Activated CD4-positive, alpha-beta T cell treated with anti-CD3 and anti-CD28 coated beads, Interleukin-10, Interleukin-2, amounts not matched to agents 100 ng/mL and 50 ng/mL, durations not matched to agents 16 hours and 8 hours (primary cell): ENCODE data around the gene ZNF593OS.

Source experiments
- DNase-seq: peaks from one replicate; pipeline ENCODE4 v3.0.0-alpha.2; 2020

The ZNF593OS gene

DNA sequence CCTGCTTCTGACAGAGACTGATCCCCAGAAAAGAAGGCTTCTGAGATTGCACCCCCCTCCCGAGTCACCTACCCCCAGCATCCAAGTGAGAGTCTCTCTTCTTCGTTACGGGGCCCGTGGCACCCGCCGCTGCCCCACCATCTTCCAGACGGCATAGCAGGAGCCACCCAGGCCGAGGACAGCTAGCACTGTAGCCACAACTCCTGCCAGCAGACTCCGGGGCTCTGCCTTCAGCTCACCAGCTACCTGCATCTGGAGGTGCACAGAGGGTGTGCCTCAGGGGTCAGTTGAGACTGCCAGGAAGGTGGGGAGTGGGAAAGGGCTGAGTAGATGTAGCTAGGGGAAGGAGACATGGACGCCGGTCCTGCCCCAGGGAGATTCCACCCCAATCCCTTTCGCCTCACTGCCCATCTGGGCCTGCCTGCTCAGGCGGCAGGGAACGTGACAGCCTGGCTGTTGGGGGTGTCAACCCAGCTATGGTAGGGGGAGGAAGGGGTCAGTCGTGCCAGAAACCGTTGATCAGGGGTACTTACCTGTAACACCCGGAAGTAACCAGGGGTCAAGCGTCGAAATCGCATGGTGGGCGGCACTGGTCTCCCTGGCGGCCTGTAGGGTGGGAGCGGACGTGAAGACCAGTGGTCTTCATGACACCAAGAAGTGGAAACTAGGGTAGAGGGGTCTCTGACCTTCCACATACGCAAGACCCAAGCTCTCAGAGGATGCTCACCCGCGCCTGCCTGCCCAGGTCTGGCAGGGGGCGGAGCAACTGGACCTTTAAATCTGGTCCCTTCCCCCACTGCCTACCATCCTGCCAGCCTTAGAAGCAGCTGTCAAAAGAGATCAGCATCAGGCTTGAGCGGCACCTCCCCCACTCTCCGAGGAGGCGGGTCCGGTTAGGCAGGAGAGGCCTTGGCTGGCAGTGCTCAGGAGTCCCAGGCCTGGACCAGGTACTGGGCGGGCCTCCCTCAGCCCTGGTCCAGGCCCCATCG lies at the start of gene ZNF593OS:
ZNF593OS (minus strand) TSS at position 749 of the 989 bp plus-strand sequence; CDS start at position 578, 171 bp downstream.
- DNase-seq = no peak

DNA sequence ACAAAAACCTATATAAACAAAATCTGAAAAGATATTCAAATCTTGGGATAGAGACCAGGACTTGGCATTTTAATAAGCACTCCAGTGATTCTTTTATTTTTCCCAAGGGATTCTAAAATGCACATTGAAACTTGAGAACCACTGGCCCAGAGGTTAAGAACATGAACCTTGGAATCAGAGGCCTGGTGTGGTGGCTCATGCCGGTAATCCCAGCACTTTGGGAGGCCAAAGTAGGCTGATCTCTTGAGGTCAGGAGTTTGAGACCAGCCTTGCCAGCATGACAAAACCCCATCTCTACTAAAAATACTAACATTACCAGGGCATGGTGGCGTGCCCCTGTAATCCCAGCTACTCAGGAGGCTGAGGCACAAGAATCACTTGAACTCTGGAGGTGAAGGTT lies 49.5 kb upstream of the ZNF593OS start:
- DNase-seq = no peak

DNA sequence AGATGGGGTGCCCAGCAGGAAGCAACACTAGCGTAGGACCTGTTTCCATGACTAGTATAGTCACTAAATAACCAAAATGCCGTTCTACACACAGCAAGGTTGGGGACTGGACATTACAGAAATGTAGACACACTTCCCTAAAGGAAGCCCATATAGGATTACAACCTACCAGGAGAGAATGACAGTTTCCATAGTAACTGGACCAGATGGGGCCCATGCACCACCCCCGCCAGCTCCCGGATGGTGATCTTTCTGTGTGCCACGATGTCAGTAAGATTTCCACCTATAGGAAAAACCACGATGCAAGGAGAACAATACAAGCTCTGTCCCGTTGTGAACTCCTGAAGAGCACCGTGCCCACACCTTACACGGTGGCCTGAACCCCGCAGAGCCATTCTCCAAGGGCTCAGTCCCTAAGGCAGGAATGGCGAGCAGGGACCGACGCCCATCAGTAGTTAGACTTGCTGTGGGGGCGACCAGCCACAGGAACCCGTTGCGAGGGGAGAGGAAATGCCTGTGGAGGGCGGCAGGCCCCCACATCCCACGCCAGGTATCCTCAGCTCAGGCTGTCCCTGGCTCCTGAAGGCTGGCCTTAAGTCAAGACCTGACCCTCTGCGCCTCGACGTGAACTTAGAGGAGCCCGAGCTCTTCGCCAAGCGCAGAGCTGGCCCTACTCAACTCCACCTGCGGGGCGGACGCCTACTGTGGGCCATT lies 48.7 kb upstream of the ZNF593OS start:
- no peak for DNase-seq

GRCh38 chr1:26218906-26219494 lies 47.4 kb upstream of the ZNF593OS start:
- DNase-seq = no peak

GRCh38 chr1:26215246-26215645 lies 43.6 kb upstream of the ZNF593OS start:
- DNase-seq = no peak

DNA sequence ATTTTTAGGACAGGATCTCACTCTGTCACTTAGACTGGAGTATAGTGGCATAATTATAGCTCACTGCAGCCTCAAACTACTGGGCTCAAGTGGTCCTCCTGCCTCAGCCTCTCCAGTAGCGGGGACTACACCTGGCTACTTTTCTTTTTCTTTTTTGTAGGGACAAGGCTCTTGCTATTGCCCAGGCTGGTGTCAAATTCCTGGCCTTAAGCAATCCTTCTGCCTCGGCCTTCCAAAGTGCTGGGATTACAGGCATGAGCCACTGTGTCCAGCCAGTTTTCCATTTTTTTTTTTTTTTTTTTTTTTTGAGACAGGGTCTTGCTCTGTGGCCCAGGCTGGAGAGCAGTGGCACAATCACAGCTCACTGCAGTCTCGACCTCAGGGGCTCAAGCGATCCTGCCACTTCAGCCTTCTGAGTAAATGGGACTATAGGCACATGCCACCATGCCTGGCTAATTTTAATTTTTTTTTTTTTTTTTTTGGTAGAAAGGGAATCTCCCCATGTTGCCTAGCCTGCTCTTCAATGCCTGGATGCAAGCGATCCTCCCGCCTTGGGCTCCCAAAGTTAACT lies 41.8 kb upstream of the ZNF593OS start:
- no peak for DNase-seq

GRCh38 chr1:26212726-26213125 lies 41.1 kb upstream of the ZNF593OS start:
- DNase-seq = no peak

DNA sequence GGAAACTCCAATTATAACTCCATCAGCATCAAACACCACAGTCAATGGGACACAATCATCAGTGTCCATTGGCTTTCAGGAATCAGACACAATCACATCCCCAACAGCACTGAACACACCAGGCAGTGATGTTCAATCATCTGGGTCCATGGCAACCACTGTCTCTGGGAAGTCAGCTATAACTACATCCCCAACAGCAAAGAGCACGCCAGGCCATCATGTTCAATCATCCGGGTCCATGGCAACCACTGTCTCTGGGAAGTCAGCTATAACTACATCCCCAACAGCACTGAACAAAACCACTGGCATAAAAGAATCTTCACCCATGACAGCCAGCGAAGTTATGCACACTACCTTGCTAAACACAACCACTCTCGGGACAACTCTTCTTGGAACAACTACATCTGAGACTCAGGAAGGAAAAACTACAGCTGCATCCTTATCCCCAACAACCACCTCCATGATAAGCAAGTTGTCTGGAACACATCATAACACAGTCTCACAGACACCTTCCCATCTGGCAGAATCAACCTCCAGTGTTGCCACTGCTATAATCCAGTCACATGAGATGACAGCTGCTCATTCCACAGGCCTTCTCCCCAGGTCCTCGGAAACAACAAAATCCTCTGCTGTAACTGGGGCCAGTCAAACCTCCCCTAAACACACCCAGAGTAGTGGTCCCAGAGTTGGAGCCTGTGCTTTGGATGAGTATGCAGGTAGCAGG lies 38.7 kb upstream of the ZNF593OS start:
- no peak for DNase-seq

DNA sequence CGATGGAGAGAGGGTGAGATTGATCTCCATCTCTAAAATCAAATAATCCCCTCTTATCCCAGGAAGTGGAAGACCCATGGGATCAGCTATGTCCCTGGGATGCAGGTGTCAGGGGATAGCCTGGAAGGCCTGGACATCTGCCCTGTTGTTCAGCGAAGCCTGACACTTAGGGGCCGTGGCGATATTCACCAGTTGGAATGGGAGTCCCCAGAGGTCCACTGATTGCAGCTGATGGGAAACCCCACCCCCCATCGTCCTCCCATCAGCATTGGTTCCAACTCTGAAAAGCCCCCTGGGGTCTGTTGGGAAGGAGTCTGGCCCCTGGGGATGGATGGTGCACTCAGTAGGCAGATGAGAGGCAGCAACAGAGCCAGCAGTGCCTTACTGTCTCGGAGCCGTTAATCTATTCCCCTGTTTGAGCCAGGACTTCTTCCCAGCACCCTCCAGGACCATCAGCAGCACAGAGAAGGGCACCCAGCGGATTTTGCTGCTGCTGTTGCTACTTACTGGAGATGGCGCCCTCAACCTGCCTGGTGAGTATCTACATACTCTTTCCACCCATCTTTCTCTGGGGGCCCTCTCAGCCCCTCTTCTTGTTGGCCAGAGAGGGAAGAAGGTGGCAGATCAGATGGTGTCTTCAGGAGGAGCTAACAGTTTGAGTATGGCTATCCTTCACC lies 32.1 kb upstream of the ZNF593OS start:
- no peak for DNase-seq

GRCh38 chr1:26200413-26200812 lies 28.8 kb upstream of the ZNF593OS start:
- DNase-seq = no peak

DNA sequence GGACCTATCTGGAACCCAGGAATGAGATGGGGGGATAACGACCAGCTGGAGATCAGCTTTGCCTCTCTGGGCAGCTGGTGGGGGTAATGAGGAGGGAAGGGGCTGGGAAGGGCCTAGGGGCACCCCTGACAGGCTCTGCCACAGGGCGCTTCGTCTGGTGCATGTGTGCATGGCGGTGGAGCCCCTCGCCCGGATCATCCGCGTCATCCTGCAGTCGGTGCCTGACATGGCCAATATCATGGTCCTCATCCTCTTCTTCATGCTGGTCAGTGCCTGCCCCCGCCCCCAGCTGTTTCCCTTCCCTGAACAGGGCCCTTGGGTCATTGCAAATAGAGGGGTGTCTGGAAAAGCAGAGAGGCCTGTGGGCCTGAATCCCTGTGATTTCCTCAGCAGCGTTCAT lies 26.2 kb upstream of the ZNF593OS start:
- no peak for DNase-seq

DNA sequence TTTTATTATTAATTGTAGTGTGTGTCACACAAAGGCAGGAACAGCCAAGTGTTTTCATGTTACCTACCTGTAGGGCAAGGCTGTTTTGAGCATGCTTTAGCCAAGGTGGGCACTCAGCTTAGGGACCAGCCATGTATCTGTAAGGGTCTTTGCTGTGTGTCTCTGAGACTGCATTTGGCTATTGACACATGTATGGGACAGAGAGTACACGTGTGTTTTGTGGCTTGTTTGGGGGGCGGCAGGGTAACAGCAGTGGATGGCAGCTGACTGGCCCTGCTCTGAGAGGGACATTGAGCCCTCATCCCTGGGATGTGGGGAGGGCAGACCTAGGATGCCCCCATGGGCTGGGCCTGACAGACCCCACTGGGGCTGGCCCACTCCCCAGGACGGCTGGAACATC lies 25.7 kb upstream of the ZNF593OS start:
- DNase-seq = no peak

- DNase-seq = no peak
Measured at GRCh38 chr1:26195805-26196204, 24.2 kb upstream of the ZNF593OS start.

- DNase-seq = peak; percentile 24
Measured at GRCh38 chr1:26191739-26192138, 20.1 kb upstream of the ZNF593OS start.

DNA sequence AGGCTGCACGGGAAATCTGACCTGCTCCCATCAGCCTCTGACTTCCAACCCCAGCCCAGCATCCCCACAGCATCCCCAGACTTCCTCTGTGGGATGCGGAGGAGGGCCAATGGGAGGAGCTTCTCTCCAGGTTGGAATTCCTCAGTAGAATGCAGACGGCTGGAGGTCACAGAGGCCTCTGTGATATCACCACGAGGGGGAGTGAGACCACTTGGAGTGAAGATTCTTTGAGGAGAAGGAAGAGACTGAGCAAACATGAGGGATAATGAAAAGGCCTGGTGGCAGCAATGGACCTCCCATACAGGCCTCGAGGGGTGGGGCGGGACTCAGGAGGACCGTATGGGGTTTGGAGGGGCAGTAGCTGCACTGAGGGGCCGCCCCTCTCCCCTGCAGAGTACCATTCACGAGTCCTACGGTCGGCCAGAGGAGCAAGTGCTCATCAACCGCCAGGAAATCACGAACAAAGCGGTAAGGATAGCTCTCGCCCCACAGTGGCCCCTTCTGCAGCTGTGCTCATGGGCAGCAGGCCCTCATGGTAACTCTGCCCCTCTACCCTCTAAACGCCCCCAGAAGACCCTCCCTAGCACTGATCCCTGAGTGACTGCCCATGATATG lies 18.8 kb upstream of the ZNF593OS start, which contains the start of gene CATSPER4:
CATSPER4 (plus strand) TSS at position 230 of the 615 bp plus-strand sequence; CDS start at position 256, 26 bp downstream.
- no peak for DNase-seq

DNA sequence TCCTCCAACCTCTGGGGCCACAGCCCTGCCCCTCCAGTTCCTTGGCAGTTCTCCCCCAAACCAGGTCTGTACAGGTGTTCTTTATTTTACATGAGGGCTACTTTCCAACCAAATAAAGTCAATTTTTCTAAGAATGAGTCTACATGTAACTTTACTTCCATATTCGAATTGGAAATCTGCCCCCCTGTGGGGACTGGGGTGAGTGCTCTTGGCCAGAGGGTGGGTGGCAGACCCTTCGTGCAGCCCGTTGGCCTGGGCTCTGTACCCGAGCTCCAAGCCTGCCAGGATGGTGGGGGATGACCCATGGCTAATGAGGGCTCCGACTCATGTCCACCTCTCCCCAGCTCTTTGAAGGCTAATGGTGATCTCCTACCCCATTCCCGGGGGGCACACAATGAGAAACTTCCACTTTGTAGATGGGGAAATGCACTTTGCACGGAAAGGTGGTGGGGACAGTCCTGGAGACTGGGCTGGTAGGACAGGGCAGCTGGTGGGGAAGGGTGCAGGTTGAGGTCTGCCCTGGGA lies 18.2 kb upstream of the ZNF593OS start:
- DNase-seq = no peak

DNA sequence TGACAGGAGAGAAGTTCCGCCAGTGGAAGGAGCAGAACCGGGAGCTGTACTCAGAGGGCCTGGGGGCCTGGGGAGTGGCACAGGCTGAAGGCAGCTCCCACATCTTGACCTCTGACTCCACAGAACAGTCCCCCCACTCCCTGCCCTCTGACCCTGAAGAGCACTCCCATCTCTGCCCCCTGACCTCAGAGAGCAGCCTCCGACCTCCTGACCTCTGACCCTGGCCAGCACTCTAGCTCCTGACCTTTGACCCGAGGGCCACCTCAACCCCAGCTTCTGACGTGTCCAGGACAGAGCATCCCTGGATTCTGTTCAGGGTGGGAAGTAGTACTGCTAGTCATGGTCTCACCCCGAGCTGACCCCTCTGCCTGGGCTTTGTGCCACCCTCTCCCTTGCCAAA lies 17.7 kb upstream of the ZNF593OS start:
- DNase-seq = no peak

GRCh38 chr1:26188477-26188876 lies 16.8 kb upstream of the ZNF593OS start:
- no peak for DNase-seq

GRCh38 chr1:26187882-26188281 lies 16.2 kb upstream of the ZNF593OS start:
- DNase-seq = no peak

- DNase-seq = no peak
Measured at GRCh38 chr1:26184883-26185282, 13.3 kb upstream of the ZNF593OS start.

DNA sequence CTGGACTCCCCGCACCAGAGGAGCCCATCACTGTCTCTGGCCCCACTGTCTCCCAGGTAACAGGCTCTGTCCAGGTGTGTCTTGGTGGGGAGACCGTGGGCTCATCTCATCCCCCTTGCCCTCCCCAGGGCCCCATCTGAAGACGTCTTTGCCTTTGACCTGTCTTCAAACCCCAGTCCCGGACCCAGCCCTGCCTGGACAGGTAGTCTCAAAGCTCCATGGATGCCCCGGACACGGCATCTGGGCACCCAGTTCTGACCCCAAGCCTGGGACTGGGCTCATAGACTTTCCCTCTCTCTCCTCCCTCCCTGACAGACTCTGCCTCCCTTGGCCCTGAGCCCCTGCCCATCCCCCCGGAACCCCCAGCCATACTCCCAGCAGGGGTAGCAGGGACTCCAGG lies 12.5 kb upstream of the ZNF593OS start:
- DNase-seq = no peak
